ENCODE results near the gene GAS2L2. TPM values are rescaled to one million over a fixed set of nuclear protein-coding genes. Genes with fewer than 3 reads are reported as not detected.

Gene GAS2L2
- total and polyA plus RNA-seq, 2 of the 8 experiments (the other 6 are each of a cell fraction or from before 2014, with no cell fraction given), result 0.09 to 0.13 TPM

- 88% methylated on average over 5 of the region's 7 CpGs; no CpG with 5 or more reads in 1 of the 2 experiments for WGBS, 2 experiments (ENCODE audit: extremely low coverage in 1 of 2, insufficient coverage in 1 of 2, insufficient read length in 1 of 2, insufficient replicate concordance in 2 of 2, low coverage in 1 of 2, low lambda C conversion rate in 2 of 2, missing lambda C conversion rate in 1 of 2)
- DNase-seq (ENCODE audit: low read depth in 1 of 2, low spot score in 2 of 2), result no peak
- no peaks in the 10 kb centered on the region; the same call in 1 of the 2 replicates for H3K79me1 ChIP-seq (ENCODE audit: low read depth, low read length)
- no peak overlapping the region for H2BK15ac ChIP-seq (ENCODE audit: low read length)
- H3K27ac ChIP-seq (ENCODE audit: low read depth, low read length), result no peak overlapping the region
- no peak overlapping the region for H2BK20ac ChIP-seq (ENCODE audit: low read length)
- no peak overlapping the region for H3K23ac ChIP-seq (ENCODE audit: insufficient read length)
- no peak overlapping the region for H3K18ac ChIP-seq (ENCODE audit: extremely low read depth, low read length)
- peaks cover 5% of the 10 kb centered on the region; the same call in 1 of the 2 replicates for H3K23me2 ChIP-seq (ENCODE audit: low read depth, low read length)
- H2BK120ac ChIP-seq (replicated peaks; ENCODE audit: low read depth, low read length), result no peak overlapping the region
- H4K8ac ChIP-seq (ENCODE audit: extremely low read depth, insufficient read depth, low read length), result no peak overlapping the region
- no peak overlapping the region for H3K4me2 ChIP-seq (ENCODE audit: insufficient read depth in 1 of 2, low read depth in 2 of 2, low read length in 2 of 2)
- no peak overlapping the region for H2AFZ ChIP-seq (ENCODE audit: low read length)
- H3K4me1 ChIP-seq (replicated peaks in 1 of 4; ENCODE audit: control insufficient read depth in 3 of 4, insufficient read depth in 4 of 4, low read length in 3 of 4), result peaks cover 0 to 9% (median 6%) of the 10 kb centered on the region in 4 experiments; a peak in 5 of 7 replicates
- H4K5ac ChIP-seq (ENCODE audit: insufficient read length, low read depth, low read length), result no peak overlapping the region
- H3K4ac ChIP-seq (replicated peaks; ENCODE audit: insufficient read length, low read depth, low read length), result no peak overlapping the region
- peaks cover 7 to 8% of the 10 kb centered on the region in 2 experiments; a peak in 2 of 4 replicates for H3K9me3 ChIP-seq (ENCODE audit: insufficient read depth in 2 of 2, low read depth in 1 of 2, low read length in 1 of 2)
- H2BK5ac ChIP-seq (ENCODE audit: low read depth, low read length), result no peak overlapping the region
- peaks cover 0 to 7% of the 10 kb centered on the region in 2 experiments for H4K20me1 ChIP-seq (replicated peaks in 1 of 2; ENCODE audit: control insufficient read depth in 1 of 2, insufficient read depth in 2 of 2, low read length in 2 of 2)
- H3K56ac ChIP-seq (replicated peaks; ENCODE audit: insufficient read length, low read depth, low read length), result no peak overlapping the region
- H3K27me3 ChIP-seq (replicated peaks in 1 of 4; ENCODE audit: control insufficient read depth in 3 of 4, extremely low read depth in 1 of 4, insufficient read depth in 3 of 4, low read length in 3 of 4), result peaks cover 8 to 34% (median 30%) of the 10 kb centered on the region in 4 experiments
- no peak overlapping the region for H2AK5ac ChIP-seq (ENCODE audit: low read depth, low read length)
- H3K79me2 ChIP-seq (ENCODE audit: control insufficient read depth in 1 of 2, insufficient read depth in 2 of 2, low read length in 2 of 2), result no peaks in the 10 kb centered on the region
- ChIA-PET POLR2A (ENCODE audit: partially characterized antibody) (interaction anchor here (1.4 kb wide), 1 partner anchor 64 kb away, joined by 3 read pairs; the partner anchor contains the start of gene TAF15), CTCF (ENCODE audit: partially characterized antibody) (interaction anchor here (0.6 to 8.4 kb wide), 14 partner anchors 12 to 148 kb away, joined by 3 to 166 read pairs (median 3); partner anchors contain the start of gene RASL10B)
- H3K4me3 ChIP-seq (ENCODE audit: extremely low read depth in 1 of 4, insufficient read depth in 2 of 4, low read depth in 3 of 4, low read length in 4 of 4), result no peak overlapping the region
- H3K9ac ChIP-seq (replicated peaks in 1 of 4; ENCODE audit: extremely low read depth in 1 of 4, low read depth in 3 of 4, low read length in 3 of 4), result no peak overlapping the region
- FAIRE-seq, result no peak
- H4K91ac ChIP-seq (replicated peaks; ENCODE audit: insufficient read length, low read length), result no peak overlapping the region
- H3K14ac ChIP-seq (ENCODE audit: insufficient read length), result no peak overlapping the region
- H3K36me3 ChIP-seq (ENCODE audit: control insufficient read depth in 2 of 4, insufficient read depth in 4 of 4, low read length in 3 of 4), result peaks cover 0 to 8% (median 0%) of the 10 kb centered on the region in 4 experiments; a peak in 1 of 8 replicates
- H2BK12ac ChIP-seq (ENCODE audit: low read depth, low read length), result no peak overlapping the region
- TF ChIP-seq KDM4A (IDR thresholded peaks at IDR 0.05; ENCODE audit: low read depth, low read length, severe bottlenecking) (no peak), CTCF (IDR thresholded peaks at IDR 0.05; ENCODE audit: control extremely low read depth in 1 of 3, insufficient read depth in 1 of 3, low read depth in 1 of 3, low read length in 3 of 3) (no peak), FOSL1 (IDR thresholded peaks at IDR 0.05; ENCODE audit: insufficient read depth, low read depth, low read length) (no peak), GABPA (IDR thresholded peaks at IDR 0.05; ENCODE audit: borderline replicate concordance, insufficient read depth, low read length) (no peak), BCL11A (IDR thresholded peaks at IDR 0.05; ENCODE audit: low read depth in 2 of 2, low read length in 2 of 2) (no peak), HDAC6 (IDR thresholded peaks at IDR 0.05; ENCODE audit: low read depth, low read length) (no peak), GTF2F1 (IDR thresholded peaks at IDR 0.05; ENCODE audit: borderline replicate concordance, low read depth, low read length) (no peak), CHD1 (IDR thresholded peaks at IDR 0.05; ENCODE audit: low read depth, low read length) (no peak)
Observed at GRCh38 chr17:35745246-35745645, 7.8 kb downstream of the GAS2L2 start.
